MG63 (cell line): ENCODE results near the gene OR4C46. TPM values are rescaled to one million over a fixed set of nuclear protein-coding genes. Genes with fewer than 3 reads are reported as not detected.
"Not testable (repeated sequence)": the region's sequence is repeated elsewhere in the genome, so short reads cannot be mapped to it uniquely, and the experiment has no call there.

Source experiments
- DNase-seq: peaks from one replicate; pipeline ENCODE4 v3.0.0-alpha.2; 2020
- H3K27me3 ChIP-seq: fragments of 250-450 bp; sonication (Bioruptor Pico); 2 replicates; pipeline ENCODE4 v1.5.1; 2020; ENCODE audit warnings: mild to moderate bottlenecking, moderate library complexity
- H3K36me3 ChIP-seq: fragments of 250-450 bp; sonication (Bioruptor Pico); 2 replicates; pipeline ENCODE4 v1.5.1; 2020; ENCODE audit warnings: mild to moderate bottlenecking, moderate library complexity
- H3K4me3 ChIP-seq: fragments of 250-450 bp; sonication (Bioruptor Pico); 2 replicates; pipeline ENCODE4 v1.5.1; 2020; ENCODE audit warnings: mild to moderate bottlenecking, moderate library complexity
- H3K9me3 ChIP-seq: fragments of 250-450 bp; sonication (Bioruptor Pico); 2 replicates; pipeline ENCODE4 v1.5.1; 2020; ENCODE audit warnings: mild to moderate bottlenecking, moderate library complexity
- total RNA-seq: library from RNA; depleted of rRNA; stranded (reverse); fragments of >200 nt; shearing (Covaris generic); gene quantifications from 2 replicates; pipeline ENCODE4 v1.2.3, GENCODE V29; 2014; ENCODE audit warnings: low replicate concordance; rRNA removed

OR4C46 gene
- not detected in 2 replicates for total RNA-seq

- no peak within 1 kb of the TSS for H3K4me3 ChIP-seq
- no peaks in the 10 kb centered on the region for H3K27me3 ChIP-seq
- H3K36me3 ChIP-seq: no peaks in the 10 kb centered on the region
- no peak for DNase-seq
- no peaks in the 10 kb centered on the region for H3K9me3 ChIP-seq
Observed at GRCh38 chr11:54603898-54604297, at the start of gene OR4C46. TSS of gene OR4C46 (minus strand) at chr11:54603998. CDS start at chr11:54603998, 0 bp downstream.

- not testable (repeated sequence) for DNase-seq, H3K9me3 ChIP-seq, H3K27me3 ChIP-seq, H3K36me3 ChIP-seq, H3K4me3 ChIP-seq
Observed at GRCh38 chr11:54645606-54646005, 41.8 kb upstream of the OR4C46 start.

GRCh38 chr11:54561439-54561838, 42.4 kb downstream of the OR4C46 start:
- H3K27me3 ChIP-seq, H3K36me3 ChIP-seq, DNase-seq, H3K9me3 ChIP-seq, H3K4me3 ChIP-seq: not testable (repeated sequence)

- Histone ChIP-seq H3K9me3 (0 out of 2 replicates have a peak, but pooled peaks cover 3% of the 10 kb centered on the region), H3K27me3 (no peaks in the 10 kb centered on the region), H3K4me3 (no peak overlapping the region), H3K36me3 (no peaks in the 10 kb centered on the region)
- DNase-seq: no peak
Observed at GRCh38 chr11:54558919-54559318, 44.9 kb downstream of the OR4C46 start.

GRCh38 chr11:54558407-54558806, 45.4 kb downstream of the OR4C46 start:
- Histone ChIP-seq H3K36me3 (no peaks in the 10 kb centered on the region), H3K9me3 (0 out of 2 replicates have a peak, but pooled peaks cover 3% of the 10 kb centered on the region), H3K4me3 (no peak overlapping the region), H3K27me3 (no peaks in the 10 kb centered on the region)
- DNase-seq: no peak

Other genes with a start within 250 kb of the OR4C46 start
- not detected in 2 replicates for gene OR4A5, start 102.8 kb upstream of the OR4C46 start, total RNA-seq